Neural progenitor cell (in vitro differentiated cells): ENCODE measurements around the gene GALNT18.

ENCODE experiments used
- EZH2 ChIP-seq: fragments of 200-600 bp; sonication (generic); IDR thresholded peaks from 2 replicates; pipeline ENCODE4 v1.6.1; 2017; ENCODE audit warnings: antibody characterized with exemption, mild to moderate bottlenecking, moderate library complexity
- EZH2phosphoT487 ChIP-seq: fragments of 200-600 bp; sonication (generic); IDR thresholded peaks from 2 replicates; pipeline ENCODE4 v1.6.1; 2017; ENCODE audit warnings: antibody characterized with exemption
- TF ChIP-seq, protein P1 (sequence below): fragments of 200-600 bp; sonication (generic); IDR thresholded peaks from 2 replicates; pipeline ENCODE4 v1.5.1; 2017; ENCODE audit warnings: antibody characterized with exemption, mild to moderate bottlenecking

GRCh38 chr11:11586465-11586864 lies 35.3 kb downstream of the GALNT18 start:
- TF ChIP-seq, protein P1, sequence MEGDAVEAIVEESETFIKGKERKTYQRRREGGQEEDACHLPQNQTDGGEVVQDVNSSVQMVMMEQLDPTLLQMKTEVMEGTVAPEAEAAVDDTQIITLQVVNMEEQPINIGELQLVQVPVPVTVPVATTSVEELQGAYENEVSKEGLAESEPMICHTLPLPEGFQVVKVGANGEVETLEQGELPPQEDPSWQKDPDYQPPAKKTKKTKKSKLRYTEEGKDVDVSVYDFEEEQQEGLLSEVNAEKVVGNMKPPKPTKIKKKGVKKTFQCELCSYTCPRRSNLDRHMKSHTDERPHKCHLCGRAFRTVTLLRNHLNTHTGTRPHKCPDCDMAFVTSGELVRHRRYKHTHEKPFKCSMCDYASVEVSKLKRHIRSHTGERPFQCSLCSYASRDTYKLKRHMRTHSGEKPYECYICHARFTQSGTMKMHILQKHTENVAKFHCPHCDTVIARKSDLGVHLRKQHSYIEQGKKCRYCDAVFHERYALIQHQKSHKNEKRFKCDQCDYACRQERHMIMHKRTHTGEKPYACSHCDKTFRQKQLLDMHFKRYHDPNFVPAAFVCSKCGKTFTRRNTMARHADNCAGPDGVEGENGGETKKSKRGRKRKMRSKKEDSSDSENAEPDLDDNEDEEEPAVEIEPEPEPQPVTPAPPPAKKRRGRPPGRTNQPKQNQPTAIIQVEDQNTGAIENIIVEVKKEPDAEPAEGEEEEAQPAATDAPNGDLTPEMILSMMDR = no peak
- no peak for TF ChIP-seq EZH2phosphoT487
- TF ChIP-seq EZH2 = no peak
